Measurements from ENCODE around the gene ACP3.

The ACP3 gene

GRCh38 chr3:132404276-132404675 lies 87.1 kb downstream of the ACP3 start:
- DNase-seq (ENCODE audit: extremely low read depth in 1 of 2, low read depth in 1 of 2) = no peak

GRCh38 chr3:132405188-132405587 lies 88.0 kb downstream of the ACP3 start:
- DNase-seq (ENCODE audit: extremely low read depth in 1 of 2, low read depth in 1 of 2) = no peak

DNA sequence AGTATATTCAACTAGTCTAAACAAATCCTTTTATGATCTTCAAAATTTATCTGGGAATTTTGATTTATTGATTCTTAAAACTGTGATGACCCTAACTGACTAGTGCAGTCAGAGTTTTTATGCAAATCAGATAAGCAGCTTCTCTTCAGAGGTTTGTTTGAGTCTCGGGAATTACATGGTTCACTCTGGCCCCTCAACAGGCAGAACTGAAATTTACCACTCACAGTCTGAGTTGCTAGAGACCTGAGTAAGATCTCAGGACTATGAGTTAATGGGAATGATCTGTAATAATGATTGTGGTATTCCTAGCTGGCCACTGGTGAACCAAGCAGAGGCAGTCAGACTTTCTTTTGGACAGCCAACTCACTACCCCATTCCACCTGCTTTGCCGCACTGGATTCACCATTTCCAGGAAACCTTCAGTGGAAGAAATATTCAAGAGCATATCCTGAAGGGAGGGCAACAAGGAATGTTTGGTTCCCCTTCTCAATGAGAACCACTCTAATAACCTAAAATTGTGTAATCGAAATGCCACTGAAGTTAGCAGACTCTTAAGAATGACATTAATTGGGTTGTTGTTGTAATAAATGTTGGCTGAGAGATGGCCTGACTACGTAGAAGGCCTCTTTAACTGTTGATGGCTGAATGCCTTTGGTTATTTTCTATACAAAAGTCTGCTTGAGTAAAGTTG lies 88.5 kb downstream of the ACP3 start:
- DNase-seq (ENCODE audit: extremely low read depth in 1 of 2, low read depth in 1 of 2) = no peak

DNA sequence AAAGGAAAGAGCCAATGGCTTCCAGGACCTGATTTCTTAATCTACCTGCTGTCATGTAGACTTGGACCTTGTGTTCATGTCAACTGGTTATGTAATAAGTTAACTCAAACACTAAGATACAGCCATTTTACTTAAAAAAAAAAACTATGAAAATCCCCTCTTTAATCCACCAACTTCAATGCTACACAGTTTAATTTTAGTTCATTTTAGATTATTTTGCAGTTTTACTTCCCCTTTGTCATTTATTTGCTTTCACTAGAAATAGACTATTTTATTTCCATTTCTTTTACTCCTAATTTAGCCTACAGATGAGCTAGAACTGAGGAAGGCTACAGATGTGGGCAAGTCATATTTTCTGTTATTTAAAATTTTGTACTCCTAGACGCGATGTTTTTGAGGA lies 89.4 kb downstream of the ACP3 start:
- no peak for DNase-seq (ENCODE audit: extremely low read depth in 1 of 2, low read depth in 1 of 2)

GRCh38 chr3:132407025-132407424 lies 89.8 kb downstream of the ACP3 start:
- DNase-seq (ENCODE audit: extremely low read depth in 1 of 2, low read depth in 1 of 2) = no peak
